Neural cell (in vitro differentiated cells): ENCODE measurements around the gene TAF1B. TPM values are rescaled to one million over a fixed set of nuclear protein-coding genes. Genes with fewer than 3 reads are reported as not detected.

Source experiments
- H2AFZ ChIP-seq: fragments of 200-600, 300-800 bp; sonication (generic), shearing (Covaris generic); 2 replicates; pipeline ENCODE4 v1.6.0; 2014; ENCODE audit warnings: low read depth, mild to moderate bottlenecking, antibody characterized with exemption, low read length, moderate library complexity
- H3F3A ChIP-seq: fragments of 200-600 bp; shearing (Covaris generic); 2 replicates; pipeline ENCODE4 v1.6.1; 2016; ENCODE audit warnings: mild to moderate bottlenecking, moderate library complexity, mixed read lengths, antibody characterized with exemption, low read length; ENCODE audit not compliant: insufficient read depth, poor library complexity, severe bottlenecking
- H3K27ac ChIP-seq: fragments of 200-600, 300-800 bp; sonication (generic), shearing (Covaris generic); 2 replicates; pipeline ENCODE4 v1.5.1; 2014; ENCODE audit warnings: mild to moderate bottlenecking, low read length, moderate library complexity
- H3K27me3 ChIP-seq: fragments of 300-800, 200-600 bp; sonication (generic), shearing (Covaris generic); 2 replicates; pipeline ENCODE4 v1.6.0; 2014; ENCODE audit warnings: mild to moderate bottlenecking, low read depth, low read length, moderate library complexity; ENCODE audit not compliant: insufficient read depth
- H3K36me3 ChIP-seq: fragments of 300-800, 200-600 bp; sonication (generic), shearing (Covaris generic); 2 replicates; pipeline ENCODE4 v1.5.1; 2014; ENCODE audit warnings: mild to moderate bottlenecking, antibody characterized with exemption, low read length, moderate library complexity; ENCODE audit not compliant: insufficient read depth
- H3K4me2 ChIP-seq: fragments of 300-800, 200-600 bp; sonication (generic), shearing (Covaris generic); 2 replicates; pipeline ENCODE4 v1.6.0; 2014; ENCODE audit warnings: mild to moderate bottlenecking, low read length
- H3K4me3 ChIP-seq: fragments of 300-800, 200-600 bp; sonication (generic), shearing (Covaris generic); 2 replicates; pipeline ENCODE4 v1.5.1; 2014; ENCODE audit warnings: mild to moderate bottlenecking, low read length, moderate library complexity
- H3K79me2 ChIP-seq: fragments of 200-600 bp; shearing (Covaris generic); replicated peaks from 2 replicates; pipeline ENCODE4 v1.6.0; 2014; ENCODE audit warnings: mild to moderate bottlenecking, low read length, moderate library complexity; ENCODE audit not compliant: insufficient read depth
- H3K9ac ChIP-seq: fragments of 300-800, 200-600 bp; sonication (generic), shearing (Covaris generic); 2 replicates; pipeline ENCODE4 v1.6.1; 2016; ENCODE audit warnings: mild to moderate bottlenecking, low read length, mixed read lengths
- H3K9me2 ChIP-seq: fragments of 200-600 bp; shearing (Covaris generic); 2 replicates; pipeline ENCODE4 v1.6.1; 2016; ENCODE audit warnings: mild to moderate bottlenecking, low read length, mixed read lengths; ENCODE audit not compliant: insufficient read depth
- H3K9me3 ChIP-seq: fragments of 200-600, 300-800 bp; sonication (generic), shearing (Covaris generic); 2 replicates; pipeline ENCODE4 v1.6.1; 2016; ENCODE audit warnings: mild to moderate bottlenecking, mixed run types, low read length, moderate library complexity, mixed read lengths
- H4K20me1 ChIP-seq: fragments of 200-600 bp; shearing (Covaris generic); 2 replicates; pipeline ENCODE4 v1.6.1; 2016; ENCODE audit warnings: mild to moderate bottlenecking, mixed run types; ENCODE audit not compliant: insufficient read depth
- EP300 ChIP-seq: fragments of 450-650 bp; conservative IDR thresholded peaks from 2 replicates; pipeline ENCODE4 v1.6.1; 2014; ENCODE audit warnings: antibody characterized with exemption, mild to moderate bottlenecking, moderate library complexity; ENCODE audit not compliant: poor library complexity, severe bottlenecking
- EZH2 ChIP-seq: fragments of 200-600, 300-800 bp; shearing (Covaris generic), sonication (generic); IDR thresholded peaks from 2 replicates; pipeline ENCODE4 v1.6.1; 2014; ENCODE audit warnings: antibody characterized with exemption, low read length, borderline replicate concordance, mild to moderate bottlenecking; ENCODE audit not compliant: insufficient read depth, poor library complexity, severe bottlenecking
- MXI1 ChIP-seq: fragments of 450-650 bp; conservative IDR thresholded peaks from 2 replicates; pipeline ENCODE4 v1.6.1; 2014; ENCODE audit warnings: antibody characterized with exemption, mild to moderate bottlenecking; ENCODE audit not compliant: poor library complexity, severe bottlenecking
- POLR2AphosphoS5 ChIP-seq: IDR thresholded peaks from 2 replicates; pipeline ENCODE4 v1.6.1; 2012
- RAD21 ChIP-seq: fragments of 450-650 bp; conservative IDR thresholded peaks from 2 replicates; pipeline ENCODE4 v1.6.1; 2014; ENCODE audit warnings: antibody characterized with exemption, mild to moderate bottlenecking, moderate library complexity
- SMC3 ChIP-seq: fragments of 450-650 bp; conservative IDR thresholded peaks from 2 replicates; pipeline ENCODE4 v1.6.1; 2014; ENCODE audit warnings: antibody characterized with exemption, mild to moderate bottlenecking, moderate library complexity; ENCODE audit not compliant: poor library complexity
- TAF1 ChIP-seq: IDR thresholded peaks from 2 replicates; pipeline ENCODE4 v1.6.1; 2012; ENCODE audit warnings: low read depth
- polyA plus RNA-seq: library from polyadenylated mRNA; depleted of rRNA; stranded (reverse); fragments of >200 nt; gene quantifications from 2 replicates; pipeline ENCODE4 v1.2.3, GENCODE V29; 2014
- TF ChIP-seq, protein P1 (sequence below): fragments of 450-650 bp; IDR thresholded peaks from 2 replicates; pipeline ENCODE4 v1.5.1; 2014; ENCODE audit warnings: antibody characterized with exemption, mild to moderate bottlenecking, moderate library complexity; ENCODE audit not compliant: poor library complexity, severe bottlenecking
- TF ChIP-seq, protein P2 (sequence below): IDR thresholded peaks from 2 replicates; pipeline ENCODE4 v1.6.1; 2012; ENCODE audit warnings: borderline replicate concordance

Gene TAF1B
- polyA plus RNA-seq, 1 donor from 2014 or later: 11.2 TPM

DNA sequence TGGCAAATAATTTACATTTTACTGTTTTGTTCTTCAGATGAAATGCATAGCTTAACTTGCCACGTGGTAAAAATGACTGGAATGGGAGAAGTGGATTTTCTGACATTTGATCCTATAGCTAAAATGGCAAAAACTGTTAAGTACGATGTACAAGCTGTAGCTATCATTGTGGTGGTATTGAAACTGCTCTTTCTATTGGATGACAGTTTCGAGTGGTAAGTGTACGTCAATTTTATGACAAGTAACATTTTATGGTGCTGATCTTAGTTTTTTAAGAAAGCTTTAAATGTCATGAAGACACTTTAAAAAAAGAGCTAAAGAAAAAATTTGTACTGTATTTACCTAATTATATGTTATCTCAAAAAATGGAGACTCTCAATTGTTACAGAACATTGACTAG is 67.4 kb downstream of the TAF1B start:
- Histone ChIP-seq H3K36me3 (no peaks in the 10 kb centered on the region), H3K4me2 (no peak overlapping the region)
- TF ChIP-seq SMC3 (no peak), POLR2AphosphoS5 (no peak), MXI1 (no peak)

DNA sequence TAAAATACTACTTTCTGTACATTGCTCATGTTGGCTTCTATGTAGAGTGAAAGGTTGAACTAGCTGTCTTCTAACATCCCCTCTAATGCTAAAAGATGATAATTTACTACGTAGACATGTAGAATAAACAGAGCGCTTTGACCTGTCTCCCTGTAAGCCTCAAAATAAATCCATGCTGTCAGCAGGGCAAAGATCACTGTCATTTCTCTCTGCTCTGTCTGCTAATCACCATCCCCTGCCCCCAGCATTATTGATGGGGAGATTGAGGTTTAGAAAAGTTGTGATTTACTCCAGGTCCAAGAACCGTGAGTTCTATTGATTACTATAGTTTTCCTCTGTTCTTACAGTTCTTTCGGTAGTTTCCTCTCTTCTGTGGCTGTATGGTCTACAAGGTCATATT is 69.2 kb downstream of the TAF1B start:
- H3K36me3 ChIP-seq: no peaks in the 10 kb centered on the region
- H3K4me2 ChIP-seq: no peak overlapping the region
- no peak overlapping the region for H3K9ac ChIP-seq
- no peak overlapping the region for H3K4me3 ChIP-seq
- no peak overlapping the region for H3K27ac ChIP-seq
- no peaks in the 10 kb centered on the region for H3F3A ChIP-seq
- no peak for TF ChIP-seq EZH2
- peak; percentile 35 for TF ChIP-seq EP300
- no peaks in the 10 kb centered on the region for H4K20me1 ChIP-seq
- no peaks in the 10 kb centered on the region for H3K9me2 ChIP-seq
- no peaks in the 10 kb centered on the region for H3K79me2 ChIP-seq
- H2AFZ ChIP-seq: no peak overlapping the region
- H3K27me3 ChIP-seq: no peaks in the 10 kb centered on the region
- H3K9me3 ChIP-seq: no peaks in the 10 kb centered on the region

More for the DNA sequence above, 67.4 kb downstream of the TAF1B start:
- no peaks in the 10 kb centered on the region for H3F3A ChIP-seq
- no peak overlapping the region for H2AFZ ChIP-seq
- no peaks in the 10 kb centered on the region for H3K9me2 ChIP-seq
- no peaks in the 10 kb centered on the region for H4K20me1 ChIP-seq
- H3K27me3 ChIP-seq: no peaks in the 10 kb centered on the region
- H3K79me2 ChIP-seq: no peaks in the 10 kb centered on the region
- no peak overlapping the region for H3K9ac ChIP-seq
- no peak overlapping the region for H3K27ac ChIP-seq
- no peaks in the 10 kb centered on the region for H3K9me3 ChIP-seq
- H3K4me3 ChIP-seq: no peak overlapping the region

DNA sequence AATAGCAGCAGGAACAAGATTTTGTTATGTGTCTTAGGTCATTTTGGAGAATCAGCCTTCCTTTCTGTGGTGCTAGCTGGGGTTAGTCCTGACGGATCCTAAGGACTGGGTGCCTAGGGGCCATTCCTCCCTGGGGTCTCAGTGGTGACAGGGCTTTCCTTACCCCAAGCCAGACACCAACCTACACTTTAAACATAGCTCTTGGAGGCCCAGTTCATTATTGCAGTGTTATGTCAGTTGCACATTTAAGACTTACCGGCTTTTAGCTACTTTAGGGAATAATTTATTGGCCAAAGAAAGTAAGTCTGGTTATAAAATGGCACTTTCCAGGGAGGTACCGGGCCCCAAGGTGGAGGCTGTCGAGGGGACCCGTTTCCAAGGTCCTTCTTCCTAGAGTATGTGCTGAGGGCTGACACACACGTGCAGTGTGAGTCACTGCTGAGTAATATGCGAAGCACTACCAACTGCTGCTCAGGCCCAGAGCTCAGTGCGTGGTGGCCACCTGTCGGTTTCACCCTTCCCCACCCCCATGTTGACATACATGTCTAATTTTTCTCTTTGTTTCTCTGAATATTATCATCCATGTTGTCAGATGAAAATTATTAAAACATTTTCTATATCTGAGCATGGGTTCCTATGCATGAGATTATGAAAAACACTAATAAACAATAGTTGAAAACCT is 71.3 kb downstream of the TAF1B start:
- H3K9ac ChIP-seq: no peak overlapping the region

More for the DNA sequence above, 71.3 kb downstream of the TAF1B start:
- Histone ChIP-seq H3K36me3 (no peaks in the 10 kb centered on the region), H2AFZ (no peak overlapping the region), H3K4me2 (no peak overlapping the region), H3K9me3 (no peaks in the 10 kb centered on the region), H3K4me3 (no peak overlapping the region), H3K9me2 (no peaks in the 10 kb centered on the region), H4K20me1 (no peaks in the 10 kb centered on the region), H3K79me2 (no peaks in the 10 kb centered on the region), H3K27me3 (no peaks in the 10 kb centered on the region), H3K27ac (no peak overlapping the region), H3F3A (no peaks in the 10 kb centered on the region)
- TF ChIP-seq TAF1: no peak
- TF ChIP-seq RAD21: no peak
- TF ChIP-seq, protein P1, sequence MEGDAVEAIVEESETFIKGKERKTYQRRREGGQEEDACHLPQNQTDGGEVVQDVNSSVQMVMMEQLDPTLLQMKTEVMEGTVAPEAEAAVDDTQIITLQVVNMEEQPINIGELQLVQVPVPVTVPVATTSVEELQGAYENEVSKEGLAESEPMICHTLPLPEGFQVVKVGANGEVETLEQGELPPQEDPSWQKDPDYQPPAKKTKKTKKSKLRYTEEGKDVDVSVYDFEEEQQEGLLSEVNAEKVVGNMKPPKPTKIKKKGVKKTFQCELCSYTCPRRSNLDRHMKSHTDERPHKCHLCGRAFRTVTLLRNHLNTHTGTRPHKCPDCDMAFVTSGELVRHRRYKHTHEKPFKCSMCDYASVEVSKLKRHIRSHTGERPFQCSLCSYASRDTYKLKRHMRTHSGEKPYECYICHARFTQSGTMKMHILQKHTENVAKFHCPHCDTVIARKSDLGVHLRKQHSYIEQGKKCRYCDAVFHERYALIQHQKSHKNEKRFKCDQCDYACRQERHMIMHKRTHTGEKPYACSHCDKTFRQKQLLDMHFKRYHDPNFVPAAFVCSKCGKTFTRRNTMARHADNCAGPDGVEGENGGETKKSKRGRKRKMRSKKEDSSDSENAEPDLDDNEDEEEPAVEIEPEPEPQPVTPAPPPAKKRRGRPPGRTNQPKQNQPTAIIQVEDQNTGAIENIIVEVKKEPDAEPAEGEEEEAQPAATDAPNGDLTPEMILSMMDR: no peak
- no peak for TF ChIP-seq MXI1
- no peak for TF ChIP-seq POLR2AphosphoS5
- TF ChIP-seq, protein P2, sequence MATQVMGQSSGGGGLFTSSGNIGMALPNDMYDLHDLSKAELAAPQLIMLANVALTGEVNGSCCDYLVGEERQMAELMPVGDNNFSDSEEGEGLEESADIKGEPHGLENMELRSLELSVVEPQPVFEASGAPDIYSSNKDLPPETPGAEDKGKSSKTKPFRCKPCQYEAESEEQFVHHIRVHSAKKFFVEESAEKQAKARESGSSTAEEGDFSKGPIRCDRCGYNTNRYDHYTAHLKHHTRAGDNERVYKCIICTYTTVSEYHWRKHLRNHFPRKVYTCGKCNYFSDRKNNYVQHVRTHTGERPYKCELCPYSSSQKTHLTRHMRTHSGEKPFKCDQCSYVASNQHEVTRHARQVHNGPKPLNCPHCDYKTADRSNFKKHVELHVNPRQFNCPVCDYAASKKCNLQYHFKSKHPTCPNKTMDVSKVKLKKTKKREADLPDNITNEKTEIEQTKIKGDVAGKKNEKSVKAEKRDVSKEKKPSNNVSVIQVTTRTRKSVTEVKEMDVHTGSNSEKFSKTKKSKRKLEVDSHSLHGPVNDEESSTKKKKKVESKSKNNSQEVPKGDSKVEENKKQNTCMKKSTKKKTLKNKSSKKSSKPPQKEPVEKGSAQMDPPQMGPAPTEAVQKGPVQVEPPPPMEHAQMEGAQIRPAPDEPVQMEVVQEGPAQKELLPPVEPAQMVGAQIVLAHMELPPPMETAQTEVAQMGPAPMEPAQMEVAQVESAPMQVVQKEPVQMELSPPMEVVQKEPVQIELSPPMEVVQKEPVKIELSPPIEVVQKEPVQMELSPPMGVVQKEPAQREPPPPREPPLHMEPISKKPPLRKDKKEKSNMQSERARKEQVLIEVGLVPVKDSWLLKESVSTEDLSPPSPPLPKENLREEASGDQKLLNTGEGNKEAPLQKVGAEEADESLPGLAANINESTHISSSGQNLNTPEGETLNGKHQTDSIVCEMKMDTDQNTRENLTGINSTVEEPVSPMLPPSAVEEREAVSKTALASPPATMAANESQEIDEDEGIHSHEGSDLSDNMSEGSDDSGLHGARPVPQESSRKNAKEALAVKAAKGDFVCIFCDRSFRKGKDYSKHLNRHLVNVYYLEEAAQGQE: no peak
- no peak for TF ChIP-seq EZH2
- TF ChIP-seq EP300: no peak
- TF ChIP-seq SMC3: no peak
